Transverse colon (tissue), 4 donors: Measurements from ENCODE around the gene HGFAC.

Source experiments
- EP300 ChIP-seq: sonication (generic); formaldehyde crosslinking; IDR thresholded peaks from one replicate; pipeline ENCODE4 v1.6.1; 2017; ENCODE audit warnings: antibody characterized with exemption, low read depth
- POLR2A ChIP-seq: fragments of 450-650 bp; IDR thresholded peaks from one replicate; pipeline ENCODE4 v1.6.1; 2016; ENCODE audit warnings: antibody characterized with exemption, mild to moderate bottlenecking, moderate library complexity
- POLR2AphosphoS5 ChIP-seq, 3 donors: sonication (generic); formaldehyde crosslinking; IDR thresholded peaks; one replicate each; pipeline ENCODE4 v1.6.1; 2016; ENCODE audit warnings: antibody characterized with exemption in 3 of 3
- TF ChIP-seq, protein P1 (sequence below), 5 experiments: fragments of 200-600 bp in 3 of 5; fragments of 450-650 bp in 2 of 5; sonication (generic) in 3 of 5; IDR thresholded peaks; 1 replicate in 2 of 5; 2 replicates in 3 of 5; pipeline ENCODE4 v1.5.1; 2016 to 2017; ENCODE audit warnings: antibody characterized with exemption in 5 of 5, inconsistent platforms in 3 of 5, mild to moderate bottlenecking in 2 of 5, moderate library complexity in 1 of 5

DNA sequence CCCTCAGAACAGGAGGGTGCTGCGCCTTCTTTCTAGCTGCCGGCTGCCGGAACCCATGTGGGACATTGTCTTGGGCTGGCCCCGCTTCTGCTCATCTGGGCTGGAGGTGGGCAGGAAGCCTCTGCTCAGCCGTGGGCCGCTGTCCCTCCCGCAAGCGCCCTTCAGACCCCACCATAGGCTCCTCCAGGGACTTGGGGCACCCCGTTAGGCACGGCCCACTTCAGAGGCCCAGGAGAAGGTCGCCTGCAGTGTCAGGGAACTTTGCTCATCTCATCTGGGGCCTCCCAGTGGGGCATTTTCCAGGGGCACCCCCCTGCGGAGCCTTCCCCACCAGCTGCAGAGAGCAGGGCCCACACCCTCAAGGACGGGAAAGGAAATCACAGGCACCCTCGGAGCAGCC is 54.3 kb downstream of the HGFAC start:
- TF ChIP-seq POLR2A: no peak
- TF ChIP-seq, protein P1, sequence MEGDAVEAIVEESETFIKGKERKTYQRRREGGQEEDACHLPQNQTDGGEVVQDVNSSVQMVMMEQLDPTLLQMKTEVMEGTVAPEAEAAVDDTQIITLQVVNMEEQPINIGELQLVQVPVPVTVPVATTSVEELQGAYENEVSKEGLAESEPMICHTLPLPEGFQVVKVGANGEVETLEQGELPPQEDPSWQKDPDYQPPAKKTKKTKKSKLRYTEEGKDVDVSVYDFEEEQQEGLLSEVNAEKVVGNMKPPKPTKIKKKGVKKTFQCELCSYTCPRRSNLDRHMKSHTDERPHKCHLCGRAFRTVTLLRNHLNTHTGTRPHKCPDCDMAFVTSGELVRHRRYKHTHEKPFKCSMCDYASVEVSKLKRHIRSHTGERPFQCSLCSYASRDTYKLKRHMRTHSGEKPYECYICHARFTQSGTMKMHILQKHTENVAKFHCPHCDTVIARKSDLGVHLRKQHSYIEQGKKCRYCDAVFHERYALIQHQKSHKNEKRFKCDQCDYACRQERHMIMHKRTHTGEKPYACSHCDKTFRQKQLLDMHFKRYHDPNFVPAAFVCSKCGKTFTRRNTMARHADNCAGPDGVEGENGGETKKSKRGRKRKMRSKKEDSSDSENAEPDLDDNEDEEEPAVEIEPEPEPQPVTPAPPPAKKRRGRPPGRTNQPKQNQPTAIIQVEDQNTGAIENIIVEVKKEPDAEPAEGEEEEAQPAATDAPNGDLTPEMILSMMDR (IDR thresholded peaks at IDR 0.05): no peak
- no peak for TF ChIP-seq EP300
- no peak for TF ChIP-seq POLR2AphosphoS5 (IDR thresholded peaks at IDR 0.05)
